NCI-H748 treated with DMSO at 0.1 percent for 48 hours (cell line): ENCODE measurements around the gene FCRLB.
"Not testable (repeated sequence)": the region's sequence is repeated elsewhere in the genome, so short reads cannot be mapped to it uniquely, and the experiment has no call there.

ENCODE experiments used
- DNase-seq: peaks from one replicate; lab custom pipeline; 2025; lab: John Stamatoyannopoulos, UW

Gene FCRLB

DNA sequence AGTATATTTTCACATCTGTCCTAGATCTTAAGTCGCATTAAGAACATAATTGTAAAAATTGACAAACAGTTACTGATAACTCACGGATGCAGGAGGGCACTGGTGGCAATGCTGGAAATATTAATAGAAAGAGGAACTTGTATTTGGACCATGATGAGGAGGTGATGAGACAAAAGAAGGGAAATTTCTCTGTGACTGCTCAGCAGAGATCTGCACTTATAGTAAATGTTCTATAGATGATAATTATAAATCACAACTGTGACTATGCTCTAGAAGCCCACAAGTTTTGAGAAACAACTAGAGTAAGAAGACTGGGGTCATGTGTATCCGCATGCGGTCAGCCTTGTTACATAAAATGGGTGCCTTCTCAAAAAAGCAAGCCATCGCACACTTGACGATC lies 19.6 kb downstream of the FCRLB start:
- no peak for DNase-seq

DNA sequence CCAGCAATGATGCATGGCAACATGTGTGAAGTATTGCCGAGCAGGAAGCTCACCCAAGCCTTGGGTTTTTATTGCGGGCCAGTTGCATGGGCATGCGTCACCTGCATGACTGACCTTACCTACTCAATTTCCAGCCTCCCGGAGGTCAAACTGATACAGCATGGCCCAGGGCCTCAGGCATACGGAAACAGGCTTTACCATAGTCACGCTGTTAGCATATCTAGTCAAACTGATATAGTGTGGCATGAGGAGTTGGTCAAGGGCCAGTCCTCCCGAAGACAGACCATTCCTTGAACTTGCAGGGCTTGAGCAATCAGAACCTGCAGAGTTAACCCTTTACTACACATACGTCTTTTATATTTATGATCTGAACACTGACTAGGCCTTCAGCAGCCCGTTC lies 21.9 kb downstream of the FCRLB start:
- no peak for DNase-seq

DNA sequence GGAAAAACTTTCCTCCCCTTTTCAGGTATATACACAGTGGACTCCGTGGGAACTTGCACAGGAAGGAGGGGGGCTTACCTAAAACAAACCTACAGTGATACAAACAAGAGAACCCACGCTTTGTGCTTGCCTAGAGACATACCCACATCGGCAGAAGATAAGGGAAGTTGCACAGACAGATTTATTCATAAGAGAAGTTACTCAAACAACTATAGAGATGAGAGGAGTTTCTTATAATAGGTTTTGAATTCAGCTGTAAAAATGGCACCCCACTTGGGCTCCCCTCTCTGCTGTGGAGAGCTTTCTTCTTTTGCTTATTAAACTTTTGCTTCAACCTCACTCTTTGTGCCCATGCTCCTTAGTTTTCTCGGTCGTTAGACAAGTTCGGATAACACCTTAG lies 26.5 kb downstream of the FCRLB start:
- DNase-seq, result no peak

DNA sequence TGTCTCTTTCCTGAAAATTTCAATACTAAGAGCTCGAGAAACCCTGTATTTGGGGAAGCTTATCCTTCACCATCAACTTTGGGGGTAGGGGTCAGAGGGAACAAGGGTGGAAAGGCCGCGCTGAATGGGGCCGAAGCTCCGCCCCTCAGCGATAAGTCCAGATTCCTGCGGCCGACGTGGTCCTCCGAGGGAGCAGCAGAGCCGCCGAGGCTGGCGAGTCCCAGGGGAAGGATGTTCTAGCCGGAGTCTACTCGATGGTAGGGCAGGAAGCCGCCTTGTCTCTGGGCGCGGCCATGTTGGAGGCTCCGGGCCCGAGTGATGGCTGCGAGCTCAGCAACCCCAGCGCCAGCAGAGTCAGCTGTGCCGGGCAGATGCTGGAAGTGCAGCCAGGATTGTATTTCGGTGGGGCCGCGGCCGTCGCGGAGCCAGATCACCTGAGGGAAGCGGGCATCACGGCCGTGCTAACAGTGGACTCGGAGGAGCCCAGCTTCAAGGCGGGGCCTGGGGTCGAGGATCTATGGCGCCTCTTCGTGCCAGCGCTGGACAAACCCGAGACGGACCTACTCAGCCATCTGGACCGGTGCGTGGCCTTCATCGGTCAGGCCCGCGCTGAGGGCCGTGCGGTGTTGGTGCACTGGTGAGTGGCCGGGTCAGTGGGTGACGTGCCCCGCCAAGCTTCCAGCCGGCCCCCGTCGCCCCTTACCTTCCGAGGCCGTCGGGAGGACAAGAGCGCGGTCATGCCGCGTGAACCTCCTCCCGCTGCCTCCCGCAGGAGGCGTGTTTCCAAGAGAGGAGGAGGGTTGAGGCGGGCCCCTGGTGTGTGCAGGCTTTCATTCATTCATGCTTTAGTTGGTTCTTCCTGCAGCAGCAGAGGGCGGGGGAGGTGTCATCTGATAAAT lies 28.4 kb downstream of the FCRLB start, which contains the start of gene DUSP12:
Gene DUSP12, plus strand, starts transcription at position 278 of the 899 bp plus-strand sequence. Its CDS starts 16 bp downstream, at position 294.
- peak; percentile 89 for DNase-seq

DNA sequence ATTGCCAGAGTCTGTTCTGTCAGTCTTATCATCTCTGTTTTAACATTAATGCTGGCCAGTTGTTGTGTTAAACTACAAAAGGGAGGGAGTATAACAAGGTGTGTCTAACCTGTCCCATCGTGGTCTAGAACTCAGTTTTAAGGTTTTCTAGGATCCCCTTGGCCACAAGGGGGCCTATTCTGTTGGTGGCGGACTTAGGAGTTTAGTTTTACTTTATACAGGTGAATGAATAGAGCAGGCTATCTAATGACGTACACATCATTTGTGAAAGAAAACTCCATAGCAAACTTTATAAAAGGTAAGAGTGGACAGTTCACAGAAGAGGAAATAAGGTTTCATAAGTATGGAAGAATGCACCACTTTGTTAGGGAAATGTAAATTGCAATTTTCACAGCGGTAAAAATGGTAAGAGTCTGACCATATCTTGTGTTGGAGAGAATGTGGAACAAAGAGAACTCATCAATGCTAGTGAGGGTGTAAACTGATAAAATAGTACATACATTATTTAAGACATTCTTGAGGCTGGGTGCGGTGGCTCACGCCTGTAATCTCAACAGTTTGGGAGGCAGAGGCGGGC lies 42.3 kb downstream of the FCRLB start:
- DNase-seq, result no peak

DNA sequence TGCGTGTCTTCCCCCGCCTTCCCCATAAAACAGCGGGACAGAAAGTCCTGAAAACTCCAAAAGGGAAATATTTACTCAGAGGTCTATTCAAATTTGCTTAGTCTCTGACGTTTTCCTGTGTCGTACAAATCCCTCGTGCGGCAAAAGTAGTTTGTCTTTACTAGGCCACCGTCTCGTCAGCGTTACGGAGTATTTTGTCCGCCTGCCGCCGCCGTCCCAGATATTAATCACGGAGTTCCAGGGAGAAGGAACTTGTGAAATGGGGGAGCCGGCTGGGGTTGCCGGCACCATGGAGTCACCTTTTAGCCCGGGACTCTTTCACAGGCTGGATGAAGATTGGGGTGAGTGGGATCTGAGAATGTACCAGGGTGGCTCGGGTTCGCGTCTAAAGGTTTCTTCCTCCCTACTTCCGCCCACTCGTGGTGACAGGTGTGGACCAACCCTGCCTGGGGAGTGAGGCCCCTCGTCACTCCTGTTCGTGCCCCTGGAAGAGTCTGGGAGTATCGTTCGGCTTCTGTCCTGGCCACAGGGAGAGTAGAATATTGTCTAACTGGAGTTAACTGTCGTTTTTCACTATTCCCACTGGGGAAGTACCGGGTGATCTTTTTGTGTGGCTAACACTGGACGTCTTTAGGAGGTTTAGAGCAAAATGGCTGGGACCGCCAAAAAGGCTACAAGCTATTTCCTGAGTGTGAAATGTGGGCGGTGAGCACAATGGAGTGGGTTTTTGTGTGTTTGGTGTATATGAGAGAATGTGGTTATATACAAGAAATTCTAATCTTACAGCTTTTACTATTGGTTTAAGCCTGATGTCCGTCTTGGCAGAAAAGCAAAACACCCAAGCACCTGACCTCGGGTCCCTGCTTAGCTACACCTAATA lies 45.0 kb downstream of the FCRLB start, which contains the start of gene ATF6:
Gene ATF6, plus strand, starts transcription at position 219 of the 880 bp plus-strand sequence. Its CDS starts 41 bp downstream, at position 260.
- peak; percentile 88 for DNase-seq

DNA sequence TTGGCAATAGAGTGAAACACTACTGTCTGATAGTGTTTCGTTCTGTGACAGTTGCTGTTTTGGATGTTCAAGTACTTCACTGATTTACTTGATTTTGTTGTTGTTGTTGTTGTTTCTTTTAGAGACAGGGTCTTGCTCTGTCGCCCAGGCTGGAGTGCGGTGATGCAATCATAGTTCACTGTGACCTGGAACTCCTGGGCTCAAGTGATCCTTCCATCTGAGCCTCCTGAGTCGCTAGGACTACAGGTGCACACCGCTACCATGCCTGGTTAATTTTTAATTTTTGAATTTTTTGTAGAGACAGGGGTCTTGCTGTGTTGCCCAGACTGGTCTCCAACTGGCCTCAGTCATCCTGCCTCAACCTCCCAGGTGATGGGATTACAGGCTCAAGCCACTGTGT lies 47.1 kb downstream of the FCRLB start:
- DNase-seq, result no peak

DNA sequence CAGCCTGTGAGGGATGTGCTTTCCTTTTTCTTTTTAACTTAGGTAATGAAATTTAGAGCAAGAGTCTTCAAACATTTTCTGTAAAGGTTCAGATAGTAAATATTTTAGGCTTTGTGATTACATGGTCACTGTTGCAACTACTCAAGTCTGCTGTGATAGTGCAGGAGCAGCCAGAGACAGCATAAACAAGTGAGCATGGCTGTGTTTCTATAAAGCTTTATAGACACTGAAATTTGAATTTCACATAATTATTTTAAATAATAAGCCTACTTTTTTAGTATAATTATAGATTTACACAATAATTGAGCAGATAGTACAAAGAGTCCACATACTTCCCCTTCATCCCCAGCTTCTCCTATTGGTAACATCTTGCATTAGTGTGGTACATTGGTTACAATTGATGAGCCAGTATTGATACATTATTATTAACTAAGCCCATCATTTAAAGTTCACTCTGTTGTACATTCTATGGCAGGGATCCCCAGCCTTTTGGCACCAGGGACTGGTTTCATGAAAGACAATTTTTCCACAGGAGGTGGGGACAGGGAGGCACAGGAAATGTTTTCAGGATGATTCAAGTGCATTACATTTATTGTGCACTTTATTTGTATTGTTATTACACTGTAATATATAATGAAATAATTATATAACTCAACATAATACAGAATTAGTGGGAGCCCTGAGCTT lies 47.8 kb downstream of the FCRLB start:
- no peak for DNase-seq

DNA sequence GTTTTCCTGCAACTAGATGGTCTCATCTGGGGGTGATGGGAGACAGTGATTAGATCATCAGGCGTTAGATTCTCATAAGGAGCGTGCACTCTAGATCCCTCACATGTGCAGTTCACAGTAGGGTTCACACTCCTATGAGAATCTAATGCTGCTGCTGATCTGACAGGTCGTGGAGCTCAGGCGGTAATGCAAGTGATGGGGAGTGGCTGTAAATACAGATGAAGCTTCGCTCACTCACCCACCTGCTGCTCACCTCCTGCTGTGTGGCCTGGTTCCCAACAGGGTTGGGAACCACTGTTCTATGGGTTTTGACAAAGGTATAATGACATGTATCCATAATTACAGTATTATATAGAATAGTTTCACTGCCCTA lies 48.3 kb downstream of the FCRLB start:
- not testable (repeated sequence) for DNase-seq

DNA sequence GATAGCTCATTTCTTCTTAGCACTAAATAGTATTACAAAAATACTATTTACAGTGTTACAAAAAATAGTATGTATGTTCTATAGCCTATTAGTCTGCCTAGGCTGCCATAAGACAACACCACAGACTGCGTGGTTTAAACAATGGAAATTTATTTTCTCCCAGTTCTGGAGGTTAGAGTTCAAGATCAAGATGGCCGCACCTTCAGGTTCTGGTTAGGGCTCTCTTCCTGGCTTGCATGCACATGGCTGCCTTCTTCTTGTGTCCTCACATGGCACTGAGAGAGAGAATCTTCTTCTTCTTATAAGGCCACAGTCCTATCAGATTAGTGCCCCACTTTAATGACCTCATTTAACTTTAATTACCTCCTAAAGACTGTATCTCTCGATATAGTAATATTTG lies 48.9 kb downstream of the FCRLB start:
- no peak for DNase-seq

DNA sequence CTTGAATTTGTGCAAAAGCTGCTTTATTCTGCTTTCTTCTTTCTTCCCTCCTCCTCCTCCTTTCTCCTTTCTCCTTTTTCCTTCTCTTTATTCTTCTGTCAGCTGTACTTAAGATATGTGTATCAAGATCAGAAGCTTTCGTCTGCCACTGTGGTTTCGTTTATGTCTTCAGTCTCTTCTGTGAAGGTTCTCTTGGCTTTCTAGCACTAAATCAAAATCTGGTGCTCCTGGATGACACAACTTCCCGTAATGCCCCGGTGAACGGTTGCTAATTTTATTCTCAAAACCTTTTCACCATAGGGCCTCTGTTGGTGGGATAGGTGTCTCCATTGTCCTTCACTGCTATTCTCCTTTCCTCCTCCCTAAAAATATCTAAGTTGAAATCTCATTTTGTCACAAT lies 49.8 kb downstream of the FCRLB start:
- DNase-seq, result no peak

DNA sequence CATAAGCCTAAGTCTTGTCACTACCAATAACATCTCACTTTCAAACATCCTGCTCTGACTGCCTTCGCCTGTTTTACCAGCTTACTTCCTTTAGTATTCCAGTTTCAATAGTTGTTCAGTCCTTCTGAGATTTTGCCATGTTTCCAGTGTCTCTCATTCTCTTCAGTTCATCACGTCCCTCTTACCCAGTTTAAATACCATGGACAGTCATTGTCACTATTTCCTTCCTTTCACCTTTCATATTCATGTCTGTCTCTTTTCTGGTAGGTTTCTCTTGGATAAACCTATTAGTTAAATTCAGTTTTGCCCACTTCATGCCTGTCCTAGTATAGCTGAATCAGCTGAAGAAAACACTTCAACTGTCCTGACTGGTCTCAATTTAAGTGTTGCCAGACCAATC lies 50.6 kb downstream of the FCRLB start:
- no peak for DNase-seq

DNA sequence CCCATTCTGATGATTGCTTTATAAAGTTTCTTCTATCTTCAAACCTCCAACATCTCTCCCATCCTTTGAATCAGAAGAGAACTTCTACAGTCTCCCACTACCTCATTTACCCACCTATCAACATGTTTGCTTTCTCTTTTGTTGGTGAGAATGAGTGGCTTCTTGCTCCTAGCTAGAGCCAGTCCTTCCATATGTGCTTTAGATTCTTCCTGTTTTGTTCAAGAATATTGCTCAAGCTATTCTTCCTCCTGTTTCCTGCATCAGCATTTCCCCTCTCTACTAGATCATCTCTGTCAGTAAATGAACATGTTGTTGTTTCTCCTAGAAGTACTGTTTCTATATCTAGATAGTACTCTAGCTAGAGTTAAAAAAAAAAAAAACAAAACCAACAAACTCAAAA lies 51.1 kb downstream of the FCRLB start:
- no peak for DNase-seq

DNA sequence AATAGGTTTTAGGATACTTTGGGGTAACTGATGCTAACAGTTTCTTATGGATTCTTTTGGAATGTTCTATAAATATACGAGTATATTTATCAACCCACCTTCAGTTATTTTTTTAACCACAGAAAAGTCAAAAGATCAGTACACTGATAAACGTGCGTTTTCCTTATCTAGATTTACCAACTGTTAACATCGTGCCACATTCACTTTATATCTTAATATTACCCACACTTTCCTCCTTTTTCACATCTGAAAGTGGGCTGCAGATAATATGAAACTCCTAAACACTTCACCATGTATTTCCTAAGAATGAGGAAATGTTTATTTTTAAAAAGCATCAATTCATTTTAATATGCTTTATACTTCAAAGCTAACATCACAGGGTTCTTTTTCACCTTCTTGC lies 52.4 kb downstream of the FCRLB start:
- no peak for DNase-seq

DNA sequence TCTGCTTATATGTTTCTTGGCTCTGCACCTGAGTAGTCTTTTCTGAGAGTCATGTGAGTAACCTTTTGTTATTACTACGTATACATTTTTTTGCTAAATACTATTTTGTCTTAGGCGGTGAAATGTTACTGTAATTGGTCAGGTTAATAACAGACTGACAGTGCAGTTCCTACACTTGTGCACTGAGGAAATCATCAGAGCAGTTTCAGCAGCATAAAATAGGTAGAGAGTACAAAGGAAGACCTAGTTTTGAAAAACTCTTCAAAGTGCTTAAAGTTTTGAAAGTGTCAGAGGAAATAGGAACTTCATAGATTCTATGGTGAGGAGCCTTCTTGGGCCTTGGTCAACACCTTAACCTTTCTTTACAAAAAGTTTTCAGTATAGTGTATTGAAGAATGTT lies 55.9 kb downstream of the FCRLB start:
- DNase-seq, result no peak
